BJ (cell line): ENCODE data around the gene PDE4D. TPM values are rescaled to one million over a fixed set of nuclear protein-coding genes. Genes with fewer than 3 reads are reported as not detected.

Experiments used
- CTCF ChIA-PET: fragments of 350-600 bp; formaldehyde crosslinking; extraction: SDS; loops from one replicate; lab custom pipeline; 2021; ENCODE audit warnings: antibody characterized with exemption, inconsistent platforms; lab: Yijun Ruan, JAX
- POLR2A ChIA-PET: fragments of 300-600 bp; sonication (Branson Sonifier 250); formaldehyde crosslinking; extraction: SDS; loops from one replicate; lab custom pipeline; 2021; ENCODE audit warnings: antibody characterized with exemption; lab: Charles Lee
- DNase-seq: peaks from one replicate; pipeline ENCODE4 v3.0.0-alpha.2; 2011; ENCODE audit warnings: low read depth
- H3K27me3 ChIP-seq: 2 replicates; pipeline ENCODE4 v1.6.0; 2011; ENCODE audit warnings: low read length; ENCODE audit not compliant: control insufficient read depth, insufficient read depth
- H3K36me3 ChIP-seq: 2 replicates; pipeline ENCODE4 v1.5.1; 2011; ENCODE audit warnings: low read length; ENCODE audit not compliant: control insufficient read depth, insufficient read depth
- H3K4me3 ChIP-seq: 2 replicates; pipeline ENCODE4 v1.5.1; 2011; ENCODE audit warnings: low read depth, mild to moderate bottlenecking, control low read depth, low read length
- CTCF ChIP-seq: IDR thresholded peaks from 2 replicates; pipeline ENCODE4 v1.5.1; 2011; ENCODE audit warnings: low read depth, mild to moderate bottlenecking, control low read depth, inconsistent platforms, low read length, moderate library complexity; ENCODE audit not compliant: insufficient read depth
- polyA plus RNA-seq: library from polyadenylated mRNA; depleted of rRNA; stranded (reverse); fragments of >200 nt; gene quantifications from 2 replicates; pipeline ENCODE4 v1.2.3, GENCODE V29; 2011

PDE4D gene
- polyA plus RNA-seq, 1 experiment = 2.8 TPM

- TF ChIP-seq CTCF = no peak
- DNase-seq = no peak
- Histone ChIP-seq H3K27me3 (no peaks in the 10 kb centered on the region; the same call in 1 of the 2 replicates), H3K36me3 (no peaks in the 10 kb centered on the region), H3K4me3 (no peak overlapping the region)
- POLR2A ChIA-PET = no interaction called here
- CTCF ChIA-PET = no interaction called here
Observed at GRCh38 chr5:58929726-58930125, 963.8 kb downstream of the PDE4D start.

GRCh38 chr5:58927938-58928337 is 965.6 kb downstream of the PDE4D start:
- no peak for TF ChIP-seq CTCF
- no peaks in the 10 kb centered on the region for H3K36me3 ChIP-seq
- H3K27me3 ChIP-seq = no peaks in the 10 kb centered on the region; the same call in 1 of the 2 replicates
- ChIA-PET CTCF (interaction anchor here (1.0 kb wide), 1 partner anchor 42 kb away, joined by 3 read pairs; no protein-coding TSS in a partner anchor), POLR2A (no interaction called here)
- no peak for DNase-seq
- no peak overlapping the region for H3K4me3 ChIP-seq

GRCh38 chr5:58927181-58927580 is 966.3 kb downstream of the PDE4D start:
- CTCF ChIA-PET = no interaction called here
- no peaks in the 10 kb centered on the region; the same call in 1 of the 2 replicates for H3K27me3 ChIP-seq
- DNase-seq = no peak
- H3K36me3 ChIP-seq = no peaks in the 10 kb centered on the region
- POLR2A ChIA-PET = no interaction called here
- no peak overlapping the region for H3K4me3 ChIP-seq
- TF ChIP-seq CTCF = no peak

GRCh38 chr5:58926541-58926935 is 967.0 kb downstream of the PDE4D start:
- H3K27me3 ChIP-seq = no peaks in the 10 kb centered on the region; the same call in 1 of the 2 replicates
- no peaks in the 10 kb centered on the region for H3K36me3 ChIP-seq
- POLR2A ChIA-PET = no interaction called here
- no peak for TF ChIP-seq CTCF
- no peak for DNase-seq
- no peak overlapping the region for H3K4me3 ChIP-seq
- CTCF ChIA-PET = no interaction called here

GRCh38 chr5:58925627-58926540 is 967.6 kb downstream of the PDE4D start:
- H3K36me3 ChIP-seq = no peaks in the 10 kb centered on the region
- no peaks in the 10 kb centered on the region; the same call in 1 of the 2 replicates for H3K27me3 ChIP-seq
- no peak overlapping the region for H3K4me3 ChIP-seq
- no peak for TF ChIP-seq CTCF
- ChIA-PET POLR2A (no interaction called here), CTCF (interaction anchor here (0.6 to 0.7 kb wide), 2 partner anchors 81 to 122 kb away, joined by 3 to 4 read pairs; no protein-coding TSS in a partner anchor)
- no peak for DNase-seq
